Superior temporal gyrus (tissue), 1 donor: ENCODE results near the gene ERAP2.

ENCODE experiments used
- DNase-seq: peaks from one replicate; pipeline ENCODE4 v3.0.0-alpha.2; 2016; ENCODE audit errors: extremely low spot score

ERAP2 gene

GRCh38 chr5:96962540-96962991 lies 86.3 kb downstream of the ERAP2 start:
- no peak for DNase-seq

GRCh38 chr5:96963267-96963666 lies 87.0 kb downstream of the ERAP2 start:
- DNase-seq: peak; percentile 63

GRCh38 chr5:96966801-96967200 lies 90.5 kb downstream of the ERAP2 start:
- no peak for DNase-seq

GRCh38 chr5:96967400-96967799 lies 91.1 kb downstream of the ERAP2 start:
- no peak for DNase-seq

- no peak for DNase-seq
Observed at GRCh38 chr5:96968074-96968473, 91.8 kb downstream of the ERAP2 start.

GRCh38 chr5:96968614-96969013 lies 92.3 kb downstream of the ERAP2 start:
- DNase-seq: peak; percentile 48
